Measurements from ENCODE around the gene CT47C1.

CT47C1 gene

GRCh38 chrX:119095936-119096335, 23.1 kb downstream of the CT47C1 start:
- H3K27ac Mint-ChIP-seq = no peak overlapping the region
- H3K9me3 Mint-ChIP-seq = no peaks in the 10 kb centered on the region
- H3K27me3 Mint-ChIP-seq = peaks cover 2% of the 10 kb centered on the region

DNA sequence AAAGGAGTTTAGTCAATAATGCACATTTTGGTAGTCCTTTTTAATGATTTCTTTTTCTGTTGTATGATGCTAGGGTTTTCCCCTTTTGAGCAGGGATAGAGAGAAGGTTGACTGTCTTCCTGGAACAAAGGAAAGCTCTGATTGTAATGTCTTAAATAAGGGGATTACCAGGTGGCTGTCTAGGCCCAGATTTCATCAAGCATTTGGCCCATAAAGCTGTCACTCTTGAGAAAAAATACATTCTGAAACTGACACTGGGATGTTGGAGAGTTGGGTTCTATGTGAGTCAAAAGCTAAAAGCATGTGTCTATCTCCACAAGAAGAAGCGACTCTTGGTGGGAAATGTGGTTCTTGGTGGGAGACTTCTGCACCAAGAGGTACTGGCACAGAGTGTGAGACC, 28.4 kb downstream of the CT47C1 start:
- no peak overlapping the region for H3K4me3 Mint-ChIP-seq
- H3K9me3 Mint-ChIP-seq = no peaks in the 10 kb centered on the region
- no peaks in the 10 kb centered on the region for H3K4me1 Mint-ChIP-seq
- no peak overlapping the region for H3K27ac Mint-ChIP-seq
- H3K36me3 Mint-ChIP-seq = no peaks in the 10 kb centered on the region
- no peaks in the 10 kb centered on the region for H3K27me3 Mint-ChIP-seq

More at GRCh38 chrX:119095936-119096335, 23.1 kb downstream of the CT47C1 start:
- H3K4me3 Mint-ChIP-seq = no peak overlapping the region
- H3K4me1 Mint-ChIP-seq = no peaks in the 10 kb centered on the region
- no peaks in the 10 kb centered on the region for H3K36me3 Mint-ChIP-seq

DNA sequence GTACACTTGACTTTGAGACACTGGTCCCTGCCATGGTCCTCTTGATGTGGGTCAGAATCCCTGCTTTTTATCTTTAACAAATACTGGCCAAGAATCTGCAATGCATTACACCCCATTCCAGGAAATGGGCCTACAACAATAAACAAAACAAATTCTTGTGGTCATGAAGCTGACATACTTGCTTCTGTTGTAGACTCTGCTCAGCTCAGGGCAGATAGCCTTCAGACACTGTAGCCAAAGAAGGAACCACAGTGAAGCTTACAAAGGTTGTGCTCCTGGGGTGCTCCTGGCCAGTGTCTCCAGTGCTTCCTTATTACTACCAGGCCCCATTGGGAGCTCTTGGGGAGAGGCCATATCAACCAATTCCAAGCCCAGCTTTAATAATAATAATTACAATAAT, 33.0 kb downstream of the CT47C1 start:
- Mint-ChIP-seq H3K4me1 (no peaks in the 10 kb centered on the region), H3K4me3 (no peak overlapping the region), H3K27me3 (no peaks in the 10 kb centered on the region), H3K9me3 (no peaks in the 10 kb centered on the region), H3K27ac (no peak overlapping the region), H3K36me3 (no peaks in the 10 kb centered on the region)

GRCh38 chrX:119107206-119107605, 34.4 kb downstream of the CT47C1 start:
- Mint-ChIP-seq H3K9me3 (no peaks in the 10 kb centered on the region), H3K36me3 (no peaks in the 10 kb centered on the region), H3K4me3 (no peak overlapping the region), H3K4me1 (no peaks in the 10 kb centered on the region), H3K27me3 (no peaks in the 10 kb centered on the region), H3K27ac (no peak overlapping the region)

DNA sequence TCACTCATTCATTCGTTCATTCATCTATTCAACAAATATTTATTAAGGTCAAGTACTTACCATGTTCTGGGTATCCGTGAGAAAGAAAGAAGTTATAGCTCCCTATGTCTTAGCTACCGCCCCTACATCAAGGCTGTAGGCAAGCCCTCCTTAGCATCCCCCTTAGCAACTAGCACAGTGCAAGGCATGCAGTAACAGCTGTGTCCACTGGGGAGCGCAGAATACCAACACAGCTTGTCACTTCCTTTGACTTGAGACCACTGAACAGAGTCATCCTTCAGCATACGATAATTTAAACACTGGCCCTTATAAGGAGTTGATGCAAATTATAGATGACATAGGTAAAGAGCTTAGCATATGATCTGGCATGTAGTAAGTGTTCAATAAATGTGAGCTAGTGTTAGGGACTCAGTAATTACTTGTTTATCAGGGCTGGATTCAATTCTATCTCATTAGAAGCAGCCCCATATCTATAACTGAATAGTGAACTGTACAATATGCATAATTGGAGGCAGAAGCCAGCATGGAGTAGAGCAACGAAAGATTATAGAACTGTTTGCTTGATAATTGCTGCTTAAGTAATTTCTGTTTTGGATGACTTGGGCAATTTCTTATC, 46.1 kb downstream of the CT47C1 start:
- H3K9me3 Mint-ChIP-seq = no peaks in the 10 kb centered on the region
- H3K27ac Mint-ChIP-seq = no peak overlapping the region
- H3K27me3 Mint-ChIP-seq = peaks cover 3% of the 10 kb centered on the region
- no peaks in the 10 kb centered on the region for H3K4me1 Mint-ChIP-seq
- no peak overlapping the region for H3K4me3 Mint-ChIP-seq
- no peaks in the 10 kb centered on the region for H3K36me3 Mint-ChIP-seq

- Mint-ChIP-seq H3K27me3 (peaks cover 3% of the 10 kb centered on the region), H3K4me3 (no peak overlapping the region), H3K4me1 (no peaks in the 10 kb centered on the region), H3K27ac (no peak overlapping the region), H3K9me3 (no peaks in the 10 kb centered on the region), H3K36me3 (no peaks in the 10 kb centered on the region)
Measured at GRCh38 chrX:119121341-119121740, 48.5 kb downstream of the CT47C1 start.

Measured in activated naive CD4-positive, alpha-beta T cell treated with anti-CD3 and anti-CD28 coated beads, Interleukin-2, amount 50 U/mL, for 24 hours (primary cell).